Upper lobe of left lung (tissue), 4 donors: Measurements from ENCODE around the gene PTPRJ.

Experiments
- POLR2A ChIP-seq, 4 donors: fragments of 450-650 bp; IDR thresholded peaks; one replicate each; pipeline ENCODE4 v1.5.1; 2016 to 2017; ENCODE audit warnings: antibody characterized with exemption in 4 of 4, mild to moderate bottlenecking in 2 of 4
- TF ChIP-seq, protein P1 (sequence below), 6 experiments: fragments of 450-650 bp in 4 of 6; fragments of 200-600 bp in 2 of 6; sonication (generic) in 2 of 6; IDR thresholded peaks; one replicate each; pipeline ENCODE4 v1.5.1; 2016 to 2019; ENCODE audit warnings: antibody characterized with exemption in 6 of 6

DNA sequence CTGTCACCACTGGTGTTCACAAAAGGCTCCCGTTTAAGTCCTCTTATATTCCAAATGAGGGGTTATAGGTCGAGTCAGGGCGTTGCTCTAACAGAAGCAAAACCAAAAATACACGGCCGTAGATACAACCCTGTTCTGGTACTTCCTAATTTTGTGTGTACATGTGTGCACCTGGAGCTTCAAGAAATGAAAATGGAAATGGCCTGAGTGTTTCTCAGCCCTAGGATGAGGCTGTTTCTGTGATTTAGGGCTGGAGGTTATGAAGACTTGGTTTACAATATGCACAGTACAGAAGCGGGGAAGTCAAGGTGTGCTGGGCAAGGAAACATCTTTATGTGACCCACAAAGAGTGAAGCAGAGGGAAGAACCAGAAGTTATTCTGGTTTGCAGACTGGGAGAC, 125.8 kb downstream of the PTPRJ start:
- no peak for TF ChIP-seq POLR2A (IDR thresholded peaks at IDR 0.05)
- TF ChIP-seq, protein P1, sequence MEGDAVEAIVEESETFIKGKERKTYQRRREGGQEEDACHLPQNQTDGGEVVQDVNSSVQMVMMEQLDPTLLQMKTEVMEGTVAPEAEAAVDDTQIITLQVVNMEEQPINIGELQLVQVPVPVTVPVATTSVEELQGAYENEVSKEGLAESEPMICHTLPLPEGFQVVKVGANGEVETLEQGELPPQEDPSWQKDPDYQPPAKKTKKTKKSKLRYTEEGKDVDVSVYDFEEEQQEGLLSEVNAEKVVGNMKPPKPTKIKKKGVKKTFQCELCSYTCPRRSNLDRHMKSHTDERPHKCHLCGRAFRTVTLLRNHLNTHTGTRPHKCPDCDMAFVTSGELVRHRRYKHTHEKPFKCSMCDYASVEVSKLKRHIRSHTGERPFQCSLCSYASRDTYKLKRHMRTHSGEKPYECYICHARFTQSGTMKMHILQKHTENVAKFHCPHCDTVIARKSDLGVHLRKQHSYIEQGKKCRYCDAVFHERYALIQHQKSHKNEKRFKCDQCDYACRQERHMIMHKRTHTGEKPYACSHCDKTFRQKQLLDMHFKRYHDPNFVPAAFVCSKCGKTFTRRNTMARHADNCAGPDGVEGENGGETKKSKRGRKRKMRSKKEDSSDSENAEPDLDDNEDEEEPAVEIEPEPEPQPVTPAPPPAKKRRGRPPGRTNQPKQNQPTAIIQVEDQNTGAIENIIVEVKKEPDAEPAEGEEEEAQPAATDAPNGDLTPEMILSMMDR (IDR thresholded peaks at IDR 0.05), result no peak
